ENCODE data around the gene ALOX15B. TPM values are rescaled to one million over a fixed set of nuclear protein-coding genes. Genes with fewer than 3 reads are reported as not detected.

Gene ALOX15B
- total RNA-seq, 1 donor, result under 0.01 TPM

- Histone ChIP-seq H2AFZ (ENCODE audit: low read length) (no peak overlapping the region), H3K36me3 (ENCODE audit: insufficient read depth, low read length) (no peaks in the 10 kb centered on the region), H3K4me2 (ENCODE audit: insufficient read depth, low read length) (no peak overlapping the region), H3K9me3 (ENCODE audit: low read depth, low read length) (no peaks in the 10 kb centered on the region), H3K27me3 (ENCODE audit: insufficient read depth, low read length) (peaks cover 74% of the 10 kb centered on the region), H4K20me1 (ENCODE audit: insufficient read depth, low read length) (no peaks in the 10 kb centered on the region), H3K79me2 (ENCODE audit: insufficient read depth, low read length) (no peaks in the 10 kb centered on the region), H3K4me1 (ENCODE audit: insufficient read depth, low read length) (no peaks in the 10 kb centered on the region), H3K27ac (ENCODE audit: low read depth, low read length) (no peak overlapping the region), H3K4me3 (ENCODE audit: insufficient read depth, low read length) (no peak overlapping the region)
- no peak for TF ChIP-seq CTCF (IDR thresholded peaks at IDR 0.05; ENCODE audit: extremely low read depth, low read depth, low read length)
- DNase-seq (ENCODE audit: insufficient read length, low spot score, missing footprints), result peak; percentile 60
Measured at GRCh38 chr17:8071496-8071895, 32.6 kb downstream of the ALOX15B start.

GRCh38 chr17:8072341-8072728, 33.5 kb downstream of the ALOX15B start:
- no peak overlapping the region for H3K4me3 ChIP-seq (ENCODE audit: insufficient read depth, low read length)
- no peaks in the 10 kb centered on the region for H3K36me3 ChIP-seq (ENCODE audit: insufficient read depth, low read length)
- TF ChIP-seq CTCF (IDR thresholded peaks at IDR 0.05; ENCODE audit: extremely low read depth, low read depth, low read length), result no peak
- no peak overlapping the region for H3K4me2 ChIP-seq (ENCODE audit: insufficient read depth, low read length)
- DNase-seq (ENCODE audit: insufficient read length, low spot score, missing footprints), result peak; percentile 42
- H2AFZ ChIP-seq (ENCODE audit: low read length), result no peak overlapping the region
- no peaks in the 10 kb centered on the region for H3K79me2 ChIP-seq (ENCODE audit: insufficient read depth, low read length)
- no peak overlapping the region for H3K27ac ChIP-seq (ENCODE audit: low read depth, low read length)
- no peaks in the 10 kb centered on the region for H3K9me3 ChIP-seq (ENCODE audit: low read depth, low read length)
- H3K27me3 ChIP-seq (ENCODE audit: insufficient read depth, low read length), result peaks cover 79% of the 10 kb centered on the region
- no peaks in the 10 kb centered on the region for H4K20me1 ChIP-seq (ENCODE audit: insufficient read depth, low read length)
- no peaks in the 10 kb centered on the region for H3K4me1 ChIP-seq (ENCODE audit: insufficient read depth, low read length)

- Histone ChIP-seq H3K36me3 (ENCODE audit: insufficient read depth, low read length) (no peaks in the 10 kb centered on the region), H3K4me1 (ENCODE audit: insufficient read depth, low read length) (no peaks in the 10 kb centered on the region), H3K4me2 (ENCODE audit: insufficient read depth, low read length) (no peak overlapping the region), H4K20me1 (ENCODE audit: insufficient read depth, low read length) (no peaks in the 10 kb centered on the region), H3K4me3 (ENCODE audit: insufficient read depth, low read length) (no peak overlapping the region), H3K79me2 (ENCODE audit: insufficient read depth, low read length) (no peaks in the 10 kb centered on the region), H3K27me3 (ENCODE audit: insufficient read depth, low read length) (peaks cover 80% of the 10 kb centered on the region), H2AFZ (ENCODE audit: low read length) (no peak overlapping the region), H3K9me3 (ENCODE audit: low read depth, low read length) (no peaks in the 10 kb centered on the region), H3K27ac (ENCODE audit: low read depth, low read length) (no peak overlapping the region)
- TF ChIP-seq CTCF (IDR thresholded peaks at IDR 0.05; ENCODE audit: extremely low read depth, low read depth, low read length), result no peak
- DNase-seq (ENCODE audit: insufficient read length, low spot score, missing footprints), result peak; percentile 80
Measured at GRCh38 chr17:8072729-8073461, 34.0 kb downstream of the ALOX15B start.

GRCh38 chr17:8073627-8074484, 35.0 kb downstream of the ALOX15B start:
- peak; percentile 88 for TF ChIP-seq CTCF (IDR thresholded peaks at IDR 0.05; ENCODE audit: extremely low read depth, low read depth, low read length)
- H3K27ac ChIP-seq (ENCODE audit: low read depth, low read length), result no peak overlapping the region
- peaks cover 75% of the 10 kb centered on the region for H3K27me3 ChIP-seq (ENCODE audit: insufficient read depth, low read length)
- H3K4me3 ChIP-seq (ENCODE audit: insufficient read depth, low read length), result no peak overlapping the region
- H2AFZ ChIP-seq (ENCODE audit: low read length), result no peak overlapping the region
- peak overlapping the region; percentile 45 for H3K4me2 ChIP-seq (ENCODE audit: insufficient read depth, low read length)
- no peaks in the 10 kb centered on the region for H3K79me2 ChIP-seq (ENCODE audit: insufficient read depth, low read length)
- peak; percentile 97 for DNase-seq (ENCODE audit: insufficient read length, low spot score, missing footprints)
- no peaks in the 10 kb centered on the region for H4K20me1 ChIP-seq (ENCODE audit: insufficient read depth, low read length)
- H3K36me3 ChIP-seq (ENCODE audit: insufficient read depth, low read length), result no peaks in the 10 kb centered on the region
- H3K9me3 ChIP-seq (ENCODE audit: low read depth, low read length), result no peaks in the 10 kb centered on the region
- H3K4me1 ChIP-seq (ENCODE audit: insufficient read depth, low read length), result no peaks in the 10 kb centered on the region

Data from osteoblast (primary cell).